GM23338 (cell line): Measurements from ENCODE around the gene NGDN. TPM values are rescaled to one million over a fixed set of nuclear protein-coding genes. Genes with fewer than 3 reads are reported as not detected.

Source experiments
- ATAC-seq: fragments of 200-7000 bp; cut with Tn5 transposase; 3 replicates; pipeline ENCODE4 v1.9.1; 2020
- DNase-seq: peaks from one replicate; pipeline ENCODE4 v3.0.0-alpha.2; 2015; ENCODE audit warnings: low spot score
- H2AFZ ChIP-seq: fragments of 200-600 bp; sonication (generic); 2 replicates; pipeline ENCODE4 v1.8.0; 2016; ENCODE audit warnings: antibody characterized with exemption, mild to moderate bottlenecking, moderate library complexity
- H3F3A ChIP-seq: fragments of 200-600 bp; sonication (generic); replicated peaks from 2 replicates; pipeline ENCODE4 v1.8.0; 2017; ENCODE audit warnings: antibody characterized with exemption, mixed run types, low read depth
- H3K27ac ChIP-seq: fragments of 200-600 bp; sonication (generic); 2 replicates; pipeline ENCODE4 v1.6.1; 2016; ENCODE audit warnings: low read depth
- H3K27me3 ChIP-seq: fragments of 200-600 bp; sonication (generic); 2 replicates; pipeline ENCODE4 v1.8.0; 2016; ENCODE audit warnings: mild to moderate bottlenecking, mixed run types, moderate library complexity; ENCODE audit not compliant: insufficient read depth
- H3K36me3 ChIP-seq: fragments of 200-600 bp; sonication (generic); 2 replicates; pipeline ENCODE4 v1.8.0; 2016; ENCODE audit warnings: mild to moderate bottlenecking; ENCODE audit not compliant: insufficient read depth
- H3K4me1 ChIP-seq: fragments of 200-600 bp; sonication (generic); 2 replicates; pipeline ENCODE4 v1.8.0; 2016; ENCODE audit warnings: mild to moderate bottlenecking, moderate library complexity; ENCODE audit not compliant: insufficient read depth
- H3K4me2 ChIP-seq: fragments of 200-600 bp; sonication (generic); 2 replicates; pipeline ENCODE4 v1.7.1; 2017; ENCODE audit warnings: mixed run types
- H3K4me3 ChIP-seq: fragments of 200-600 bp; sonication (generic); 2 replicates; pipeline ENCODE4 v1.6.1; 2016; ENCODE audit warnings: mixed run types
- H3K79me2 ChIP-seq: fragments of 200-600 bp; sonication (generic); replicated peaks from 2 replicates; pipeline ENCODE4 v1.8.0; 2017; ENCODE audit warnings: mild to moderate bottlenecking; ENCODE audit not compliant: insufficient read depth
- H3K9me2 ChIP-seq: fragments of 200-600 bp; sonication (generic); 2 replicates; pipeline ENCODE4 v1.8.0; 2017; ENCODE audit not compliant: insufficient read depth
- H4K20me1 ChIP-seq: fragments of 200-600 bp; sonication (generic); replicated peaks from 2 replicates; pipeline ENCODE4 v1.8.0; 2017; ENCODE audit warnings: mild to moderate bottlenecking; ENCODE audit not compliant: insufficient read depth
- H3K27ac Mint-ChIP-seq: 2 replicates; pipeline ENCODE4 v1.8.0; 2020; ENCODE audit warnings: inconsistent platforms, mild to moderate bottlenecking, moderate library complexity, mixed read lengths
- H3K27me3 Mint-ChIP-seq: 3 replicates; pipeline ENCODE4 v1.8.0; 2022; ENCODE audit warnings: low read depth, mild to moderate bottlenecking, moderate library complexity, mixed read lengths, inconsistent platforms; ENCODE audit not compliant: insufficient read depth, poor library complexity
- H3K36me3 Mint-ChIP-seq: 3 replicates; pipeline ENCODE4 v1.8.0; 2021; ENCODE audit warnings: low read depth, mild to moderate bottlenecking, inconsistent platforms, moderate library complexity, mixed read lengths
- H3K4me1 Mint-ChIP-seq: 3 replicates; pipeline ENCODE4 v1.8.0; 2020; ENCODE audit warnings: mild to moderate bottlenecking, inconsistent platforms, mixed read lengths
- H3K4me3 Mint-ChIP-seq: 3 replicates; pipeline ENCODE4 v1.8.0; 2021; ENCODE audit warnings: moderate library complexity, mild to moderate bottlenecking, inconsistent platforms, mixed read lengths
- H3K9me3 Mint-ChIP-seq: 3 replicates; pipeline ENCODE4 v1.8.0; 2020; ENCODE audit warnings: moderate library complexity, mild to moderate bottlenecking, inconsistent platforms, mixed read lengths
- CREB1 ChIP-seq: fragments of 250-450 bp; sonication (Bioruptor Pico); IDR thresholded peaks from 2 replicates; pipeline ENCODE4 v1.5.0; 2020; ENCODE audit warnings: low read depth, mild to moderate bottlenecking, moderate library complexity
- CTCF ChIP-seq, 2 experiments: fragments of 200-600 bp in 1 of 2; sonication (generic) in 1 of 2; conservative IDR thresholded peaks; 2 replicates each; pipeline versions ENCODE4 v1.5.1 to v1.6.1; 2016 to 2017; ENCODE audit warnings: antibody characterized with exemption in 2 of 2, low read depth in 2 of 2, mild to moderate bottlenecking in 2 of 2, moderate library complexity in 1 of 2
- ETS1 ChIP-seq: IDR thresholded peaks from 2 replicates; pipeline ENCODE4 v1.6.1; 2016; ENCODE audit warnings: antibody characterized with exemption
- EZH2 ChIP-seq: fragments of 200-600 bp; sonication (generic); IDR thresholded peaks from one replicate; pipeline ENCODE4 v1.8.0; 2017; ENCODE audit warnings: antibody characterized with exemption, mild to moderate bottlenecking, low read depth; ENCODE audit not compliant: unreplicated experiment
- JUNB ChIP-seq: IDR thresholded peaks from one replicate; pipeline ENCODE4 v1.6.1; 2016; ENCODE audit warnings: antibody characterized with exemption; ENCODE audit not compliant: unreplicated experiment
- NANOG ChIP-seq: IDR thresholded peaks from 2 replicates; pipeline ENCODE4 v1.6.1; 2016; ENCODE audit warnings: antibody characterized with exemption, borderline replicate concordance
- POLR2AphosphoS5 ChIP-seq: IDR thresholded peaks from 2 replicates; pipeline ENCODE4 v1.6.1; 2016; ENCODE audit warnings: antibody characterized with exemption, low read depth
- STAT1 ChIP-seq: IDR thresholded peaks from one replicate; pipeline ENCODE4 v1.6.1; 2016; ENCODE audit warnings: antibody characterized with exemption; ENCODE audit not compliant: unreplicated experiment
- ZNF114 ChIP-seq: fragments of 250-450 bp; sonication (Bioruptor Pico); IDR thresholded peaks from 2 replicates; pipeline ENCODE4 v1.5.0; 2020; ENCODE audit warnings: mild to moderate bottlenecking, moderate library complexity
- ZNF331 ChIP-seq: fragments of 250-450 bp; sonication (Bioruptor Pico); IDR thresholded peaks from 2 replicates; pipeline ENCODE4 v1.5.0; 2020; ENCODE audit warnings: low read depth, mild to moderate bottlenecking, moderate library complexity
- polyA plus RNA-seq: library from polyadenylated mRNA; unstranded; fragments of >200 nt; fragmentation: Nextera tagmentation; extraction: Ambion mirVana; gene quantifications from 2 replicates; pipeline ENCODE4 v1.2.1, GENCODE V29; 2016
- total RNA-seq: library from RNA; depleted of rRNA; stranded (reverse); fragments of >200 nt; shearing (Covaris generic); gene quantifications from 2 replicates; pipeline ENCODE4 v1.2.3, GENCODE V29; 2014
- TF ChIP-seq, protein P1 (sequence below): fragments of 250-450 bp; sonication (Bioruptor Pico); IDR thresholded peaks from 2 replicates; pipeline ENCODE4 v1.5.0; 2020; ENCODE audit warnings: mild to moderate bottlenecking, moderate library complexity

NGDN gene
- total and polyA plus RNA-seq, 2 experiments from 2014 or later: 48.6 to 90.8 TPM

DNA sequence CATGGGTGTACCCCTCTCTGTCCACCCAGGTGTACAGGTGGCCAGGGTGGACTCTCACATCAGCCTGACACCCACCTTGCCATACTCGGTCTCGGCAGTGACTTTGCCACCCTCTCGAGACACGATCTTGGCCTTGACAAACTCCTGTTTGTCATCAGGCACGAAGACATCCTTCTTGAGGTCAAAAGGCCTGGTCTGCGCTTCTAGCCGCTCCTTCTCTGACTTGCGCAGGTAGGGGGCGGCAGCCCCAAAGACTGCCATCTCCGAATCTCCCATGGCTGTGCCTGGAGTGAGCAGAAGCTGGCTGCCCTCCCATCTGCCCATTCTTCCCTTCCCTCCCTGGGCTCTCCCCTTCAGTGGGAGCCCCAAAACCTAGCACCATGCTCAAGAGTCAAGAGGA, 36.0 kb upstream of the NGDN start:
- TF ChIP-seq CTCF (conservative IDR thresholded peaks at IDR 0.05; ENCODE audit: low read depth in 2 of 2) (peak; percentile 32 to 63), ZNF114 (no peak)
- H3K4me1 Mint-ChIP-seq: peaks cover 12% of the 10 kb centered on the region
- peak; percentile 45 for DNase-seq

DNA sequence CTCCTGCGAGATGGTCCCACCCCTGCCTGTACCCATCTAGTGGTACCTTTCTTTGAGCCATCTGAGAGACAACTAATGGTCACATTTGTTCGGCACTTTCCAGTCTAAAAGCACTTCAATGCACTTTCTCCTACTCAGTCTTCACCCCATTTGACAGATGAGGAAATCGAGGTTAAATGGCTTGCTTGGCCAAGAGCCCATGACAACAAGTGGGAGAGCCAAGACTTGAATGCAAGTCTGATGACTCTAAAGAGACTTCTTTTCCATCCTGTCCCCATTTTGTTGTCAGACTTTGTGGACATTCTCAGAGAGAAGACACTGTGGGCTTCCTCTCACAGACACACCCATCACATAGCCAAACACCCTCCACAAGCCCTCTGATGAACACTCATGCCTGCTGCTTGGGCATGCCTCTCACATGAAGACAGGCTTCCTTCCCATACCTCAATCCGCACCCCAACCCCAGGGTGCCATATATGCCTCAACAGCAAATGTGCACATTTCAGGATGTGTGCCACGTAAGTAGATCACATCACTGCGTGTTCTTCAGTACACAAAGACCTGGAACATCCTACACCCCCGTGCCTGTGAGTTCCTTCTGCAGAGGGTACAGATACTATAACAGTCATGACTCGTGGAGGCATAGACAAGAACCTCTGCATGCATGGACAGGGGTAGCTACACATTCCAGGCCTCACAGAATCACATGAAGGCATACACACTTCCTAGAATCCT, 34.8 kb upstream of the NGDN start:
- Histone ChIP-seq H3K4me2 (no peak overlapping the region), H3K27me3 (no peaks in the 10 kb centered on the region), H4K20me1 (no peaks in the 10 kb centered on the region), H3K36me3 (no peaks in the 10 kb centered on the region), H3F3A (no peaks in the 10 kb centered on the region), H3K4me3 (no peak overlapping the region), H2AFZ (no peak overlapping the region), H3K4me1 (peaks cover 14% of the 10 kb centered on the region), H3K79me2 (no peaks in the 10 kb centered on the region), H3K9me2 (peaks cover 4% of the 10 kb centered on the region; the same call in 1 of the 2 replicates), H3K27ac (no peak overlapping the region)
- Mint-ChIP-seq H3K27me3 (peaks cover 17% of the 10 kb centered on the region), H3K4me3 (no peak overlapping the region), H3K27ac (no peak overlapping the region), H3K4me1 (peaks cover 17% of the 10 kb centered on the region), H3K9me3 (no peaks in the 10 kb centered on the region), H3K36me3 (no peaks in the 10 kb centered on the region; the same call in 2 of the 3 replicates)
- DNase-seq (no peak), ATAC-seq (no peak)
- TF ChIP-seq EZH2: no peak
- TF ChIP-seq JUNB: no peak
- no peak for TF ChIP-seq ZNF331 (CRISPR knock-in tag)
- no peak for TF ChIP-seq ETS1
- no peak for TF ChIP-seq POLR2AphosphoS5
- TF ChIP-seq CREB1 (CRISPR knock-in tag): no peak
- TF ChIP-seq, protein P1, sequence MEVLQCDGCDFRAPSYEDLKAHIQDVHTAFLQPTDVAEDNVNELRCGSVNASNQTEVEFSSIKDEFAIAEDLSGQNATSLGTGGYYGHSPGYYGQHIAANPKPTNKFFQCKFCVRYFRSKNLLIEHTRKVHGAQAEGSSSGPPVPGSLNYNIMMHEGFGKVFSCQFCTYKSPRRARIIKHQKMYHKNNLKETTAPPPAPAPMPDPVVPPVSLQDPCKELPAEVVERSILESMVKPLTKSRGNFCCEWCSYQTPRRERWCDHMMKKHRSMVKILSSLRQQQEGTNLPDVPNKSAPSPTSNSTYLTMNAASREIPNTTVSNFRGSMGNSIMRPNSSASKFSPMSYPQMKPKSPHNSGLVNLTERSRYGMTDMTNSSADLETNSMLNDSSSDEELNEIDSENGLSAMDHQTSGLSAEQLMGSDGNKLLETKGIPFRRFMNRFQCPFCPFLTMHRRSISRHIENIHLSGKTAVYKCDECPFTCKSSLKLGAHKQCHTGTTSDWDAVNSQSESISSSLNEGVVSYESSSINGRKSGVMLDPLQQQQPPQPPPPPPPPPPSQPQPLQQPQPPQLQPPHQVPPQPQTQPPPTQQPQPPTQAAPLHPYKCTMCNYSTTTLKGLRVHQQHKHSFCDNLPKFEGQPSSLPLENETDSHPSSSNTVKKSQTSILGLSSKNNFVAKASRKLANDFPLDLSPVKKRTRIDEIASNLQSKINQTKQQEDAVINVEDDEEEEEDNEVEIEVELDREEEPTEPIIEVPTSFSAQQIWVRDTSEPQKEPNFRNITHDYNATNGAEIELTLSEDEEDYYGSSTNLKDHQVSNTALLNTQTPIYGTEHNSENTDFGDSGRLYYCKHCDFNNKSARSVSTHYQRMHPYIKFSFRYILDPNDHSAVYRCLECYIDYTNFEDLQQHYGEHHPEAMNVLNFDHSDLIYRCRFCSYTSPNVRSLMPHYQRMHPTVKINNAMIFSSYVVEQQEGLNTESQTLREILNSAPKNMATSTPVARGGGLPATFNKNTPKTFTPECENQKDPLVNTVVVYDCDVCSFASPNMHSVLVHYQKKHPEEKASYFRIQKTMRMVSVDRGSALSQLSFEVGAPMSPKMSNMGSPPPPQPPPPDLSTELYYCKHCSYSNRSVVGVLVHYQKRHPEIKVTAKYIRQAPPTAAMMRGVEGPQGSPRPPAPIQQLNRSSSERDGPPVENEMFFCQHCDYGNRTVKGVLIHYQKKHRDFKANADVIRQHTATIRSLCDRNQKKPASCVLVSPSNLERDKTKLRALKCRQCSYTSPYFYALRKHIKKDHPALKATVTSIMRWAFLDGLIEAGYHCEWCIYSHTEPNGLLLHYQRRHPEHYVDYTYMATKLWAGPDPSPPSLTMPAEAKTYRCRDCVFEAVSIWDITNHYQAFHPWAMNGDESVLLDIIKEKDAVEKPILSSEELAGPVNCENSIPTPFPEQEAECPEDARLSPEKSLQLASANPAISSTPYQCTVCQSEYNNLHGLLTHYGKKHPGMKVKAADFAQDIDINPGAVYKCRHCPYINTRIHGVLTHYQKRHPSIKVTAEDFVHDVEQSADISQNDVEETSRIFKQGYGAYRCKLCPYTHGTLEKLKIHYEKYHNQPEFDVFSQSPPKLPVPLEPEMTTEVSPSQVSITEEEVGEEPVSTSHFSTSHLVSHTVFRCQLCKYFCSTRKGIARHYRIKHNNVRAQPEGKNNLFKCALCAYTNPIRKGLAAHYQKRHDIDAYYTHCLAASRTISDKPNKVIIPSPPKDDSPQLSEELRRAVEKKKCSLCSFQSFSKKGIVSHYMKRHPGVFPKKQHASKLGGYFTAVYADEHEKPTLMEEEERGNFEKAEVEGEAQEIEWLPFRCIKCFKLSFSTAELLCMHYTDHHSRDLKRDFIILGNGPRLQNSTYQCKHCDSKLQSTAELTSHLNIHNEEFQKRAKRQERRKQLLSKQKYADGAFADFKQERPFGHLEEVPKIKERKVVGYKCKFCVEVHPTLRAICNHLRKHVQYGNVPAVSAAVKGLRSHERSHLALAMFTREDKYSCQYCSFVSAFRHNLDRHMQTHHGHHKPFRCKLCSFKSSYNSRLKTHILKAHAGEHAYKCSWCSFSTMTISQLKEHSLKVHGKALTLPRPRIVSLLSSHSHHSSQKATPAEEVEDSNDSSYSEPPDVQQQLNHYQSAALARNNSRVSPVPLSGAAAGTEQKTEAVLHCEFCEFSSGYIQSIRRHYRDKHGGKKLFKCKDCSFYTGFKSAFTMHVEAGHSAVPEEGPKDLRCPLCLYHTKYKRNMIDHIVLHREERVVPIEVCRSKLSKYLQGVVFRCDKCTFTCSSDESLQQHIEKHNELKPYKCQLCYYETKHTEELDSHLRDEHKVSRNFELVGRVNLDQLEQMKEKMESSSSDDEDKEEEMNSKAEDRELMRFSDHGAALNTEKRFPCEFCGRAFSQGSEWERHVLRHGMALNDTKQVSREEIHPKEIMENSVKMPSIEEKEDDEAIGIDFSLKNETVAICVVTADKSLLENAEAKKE: no peak
- no peak for TF ChIP-seq STAT1
- no peak for TF ChIP-seq NANOG
- no peak for TF ChIP-seq ZNF114

More for the DNA sequence above, 36.0 kb upstream of the NGDN start:
- no peaks in the 10 kb centered on the region for H3K9me3 Mint-ChIP-seq
- no peak overlapping the region for H3K27ac Mint-ChIP-seq
- H3K4me3 Mint-ChIP-seq: no peak overlapping the region
- Histone ChIP-seq H3K27ac (no peak overlapping the region), H3F3A (no peaks in the 10 kb centered on the region), H3K4me1 (peaks cover 8% of the 10 kb centered on the region), H3K4me2 (no peak overlapping the region), H3K36me3 (no peaks in the 10 kb centered on the region), H2AFZ (no peak overlapping the region), H4K20me1 (no peaks in the 10 kb centered on the region), H3K27me3 (no peaks in the 10 kb centered on the region), H3K9me2 (no peaks in the 10 kb centered on the region), H3K4me3 (no peak overlapping the region), H3K79me2 (no peaks in the 10 kb centered on the region)
- H3K27me3 Mint-ChIP-seq: peaks cover 17% of the 10 kb centered on the region
- no peaks in the 10 kb centered on the region; the same call in 2 of the 3 replicates for H3K36me3 Mint-ChIP-seq
- ATAC-seq: peak; percentile 51
